DMS153 treated with DMSO at 0.1 percent for 48 hours (cell line): ENCODE results near the gene IGSF21.
A peak's percentile ranks its signal among the peaks of the same experiment; 100 is the strongest.

Experiments
- DNase-seq: peaks from one replicate; lab custom pipeline; 2025; ENCODE audit not compliant: unreplicated experiment; lab: John Stamatoyannopoulos, UW

The IGSF21 gene

DNA sequence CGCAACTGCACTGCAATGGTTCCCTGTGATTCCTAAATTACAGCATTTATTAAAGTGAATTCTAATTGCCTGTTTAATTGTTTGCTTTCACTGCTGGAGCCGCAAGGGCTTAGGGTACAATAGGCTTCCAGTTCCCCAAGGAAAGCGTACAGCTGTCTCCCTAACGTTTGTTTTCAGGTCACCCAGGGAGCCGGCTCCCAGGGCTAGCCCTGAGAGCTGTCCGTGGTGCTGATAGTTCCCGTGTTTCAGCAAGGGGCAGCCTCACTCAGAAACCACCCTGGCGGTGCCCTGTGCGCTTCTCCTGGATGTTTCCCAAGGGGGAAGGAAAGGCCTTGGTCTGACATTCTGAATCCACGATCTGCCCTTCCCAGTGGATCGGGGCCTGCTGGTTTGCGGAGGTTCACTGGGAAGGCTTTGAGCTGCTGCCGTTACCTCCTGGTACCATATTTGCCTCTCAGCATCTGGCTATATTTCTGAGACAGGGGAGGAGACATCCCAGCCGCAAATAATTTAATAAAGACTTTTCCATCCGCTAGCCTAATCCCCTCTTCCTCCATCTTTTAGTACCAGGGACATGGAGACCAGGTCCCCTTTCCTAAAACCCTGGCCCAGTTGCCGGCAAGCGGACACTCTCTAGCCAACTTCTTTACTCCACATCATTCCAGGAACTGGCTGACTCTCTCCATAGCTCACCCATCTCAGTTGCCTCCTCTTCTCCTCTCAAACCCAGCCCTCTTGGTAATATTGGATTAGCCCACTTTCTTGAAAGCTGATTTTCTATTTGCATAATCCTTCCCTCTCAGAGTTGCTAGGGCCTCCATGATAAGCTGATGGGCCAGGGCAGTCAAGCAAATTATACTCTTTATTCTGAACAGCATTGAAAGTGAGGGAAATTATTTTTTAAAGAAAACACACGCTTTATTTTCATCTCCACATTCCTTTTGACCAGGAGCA lies 149.0 kb downstream of the IGSF21 start:
- peak; percentile 76 for DNase-seq

DNA sequence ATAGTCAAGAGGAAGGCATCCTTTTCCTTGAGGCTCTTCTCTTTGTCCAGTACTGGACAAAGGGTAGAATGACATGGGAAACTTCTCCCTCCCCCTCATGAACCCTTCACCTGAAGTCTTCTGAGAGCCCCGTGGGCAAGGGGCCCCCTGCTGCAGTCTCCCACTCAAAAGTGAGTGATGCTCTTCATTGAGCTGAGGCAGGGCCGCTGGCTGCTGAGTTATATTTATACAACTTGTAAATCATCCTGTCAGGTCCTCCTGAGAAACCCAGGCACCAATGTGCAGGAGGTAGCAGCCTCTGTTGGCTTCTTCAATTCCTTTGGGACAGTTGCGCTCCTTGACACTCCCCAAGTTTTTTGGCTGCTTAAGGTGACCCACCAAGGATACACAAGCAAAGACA lies 150.2 kb downstream of the IGSF21 start:
- DNase-seq, result no peak

DNA sequence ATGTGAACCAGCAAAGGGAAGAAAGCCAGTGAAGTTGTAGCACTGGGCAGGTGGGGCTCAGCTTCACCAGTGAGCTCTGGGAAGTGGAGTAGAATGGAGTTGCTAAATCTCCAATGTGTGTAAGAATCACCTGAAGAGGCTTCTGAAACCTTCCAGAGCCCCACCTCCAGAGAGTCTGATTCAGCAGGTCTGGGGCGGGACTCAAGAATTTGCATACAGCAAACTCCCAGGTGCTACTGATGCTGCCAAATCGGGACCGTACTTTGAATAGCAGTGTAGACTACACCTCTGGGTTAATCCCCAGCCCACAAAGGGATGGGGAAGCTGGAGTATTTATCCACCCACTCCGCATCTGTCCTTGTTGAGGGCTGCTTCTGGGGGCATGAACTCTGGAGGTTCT lies 154.3 kb downstream of the IGSF21 start:
- DNase-seq, result no peak

DNA sequence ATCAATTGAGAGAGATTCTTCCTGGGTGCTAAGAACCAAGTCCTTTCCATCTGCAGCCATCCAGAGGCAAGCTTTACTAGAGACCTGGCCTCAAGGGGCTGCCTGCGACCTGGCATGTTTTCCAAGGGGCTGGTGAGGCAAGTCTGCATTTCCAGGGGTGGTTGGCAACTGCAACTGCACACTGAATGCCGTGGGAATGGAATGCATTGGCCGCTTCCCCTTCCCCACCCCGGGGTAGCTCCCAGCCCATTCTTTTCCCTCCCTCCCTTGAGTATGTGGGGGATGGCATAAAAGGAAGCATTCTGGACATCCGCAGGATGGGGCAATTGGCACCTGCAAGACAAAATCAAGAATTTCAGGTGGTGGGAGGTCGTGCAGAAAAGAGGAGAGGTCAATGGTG lies 155.1 kb downstream of the IGSF21 start:
- no peak for DNase-seq

DNA sequence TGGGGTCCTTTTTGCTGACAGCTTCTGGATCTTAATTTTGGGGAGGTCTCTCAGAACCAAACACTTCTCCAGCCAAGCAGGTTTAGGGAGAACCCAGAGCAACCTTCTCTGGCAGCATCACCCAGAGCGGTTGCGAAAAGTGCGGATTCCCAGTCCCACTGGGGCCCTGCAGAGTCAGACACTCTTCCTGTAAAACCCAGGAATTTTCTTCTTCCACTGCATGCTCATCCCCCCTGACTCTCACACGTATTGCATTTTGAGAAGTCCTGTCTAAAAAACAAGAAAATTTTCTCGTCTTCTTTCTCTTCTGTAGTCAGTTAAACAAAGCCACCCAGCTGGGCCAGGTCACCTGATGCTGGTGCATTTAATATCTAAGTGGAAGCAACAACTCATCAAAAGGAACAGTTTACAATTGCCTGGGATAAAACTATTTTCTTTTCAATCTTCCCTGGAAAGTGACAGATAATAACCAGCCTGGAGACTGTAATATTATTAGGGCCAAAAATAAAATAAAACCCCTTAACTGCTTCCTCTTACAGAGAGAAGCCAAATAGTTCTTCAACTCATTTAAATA lies 156.0 kb downstream of the IGSF21 start:
- DNase-seq, result no peak

DNA sequence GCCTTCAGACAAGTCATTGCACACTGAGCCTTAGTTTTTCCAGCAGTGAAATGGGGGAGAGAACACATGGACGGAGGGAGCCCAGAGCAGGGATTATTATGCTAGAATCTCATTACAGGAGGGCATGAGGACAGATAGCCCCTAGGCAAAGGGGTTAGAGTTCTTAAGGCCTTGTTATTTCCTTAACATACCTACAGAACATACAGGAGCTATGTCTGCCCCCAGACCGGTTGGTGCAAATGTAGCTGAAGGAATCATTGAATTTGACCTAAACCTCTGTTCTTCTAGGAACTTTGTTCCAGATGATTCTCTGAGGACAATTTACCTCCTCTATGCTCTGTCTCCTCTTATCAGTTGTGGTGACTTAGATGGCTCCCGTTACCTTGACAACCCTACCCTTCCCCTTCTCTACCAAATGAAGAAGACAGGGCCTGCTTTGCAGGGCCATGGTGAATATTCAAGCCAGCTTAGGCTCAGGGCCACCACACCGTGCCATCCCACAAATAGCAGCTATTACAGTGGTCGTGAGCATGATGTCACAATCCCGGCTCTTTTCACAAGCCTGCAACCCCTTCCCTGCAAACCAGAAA lies 156.9 kb downstream of the IGSF21 start:
- DNase-seq, result no peak

DNA sequence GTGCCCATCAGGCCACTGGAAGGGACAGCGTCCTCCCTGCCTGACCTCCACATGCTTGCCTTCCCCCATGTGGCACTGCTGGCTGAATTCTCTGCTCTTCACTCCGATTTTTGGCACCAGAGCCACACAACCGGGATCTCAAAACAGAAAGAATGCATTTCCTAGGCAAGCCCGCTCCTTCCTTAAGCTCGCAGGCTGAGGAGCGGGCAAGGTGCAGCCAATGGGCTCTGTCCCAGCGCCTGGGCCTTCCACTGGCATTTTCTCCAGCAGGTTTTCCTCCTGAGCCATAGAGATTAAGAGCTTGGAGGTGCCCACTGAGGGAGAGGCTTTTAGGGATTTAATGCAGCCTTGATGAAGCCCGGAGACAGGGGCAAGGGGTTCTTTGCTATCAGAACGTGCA lies 158.0 kb downstream of the IGSF21 start:
- DNase-seq, result no peak

DNA sequence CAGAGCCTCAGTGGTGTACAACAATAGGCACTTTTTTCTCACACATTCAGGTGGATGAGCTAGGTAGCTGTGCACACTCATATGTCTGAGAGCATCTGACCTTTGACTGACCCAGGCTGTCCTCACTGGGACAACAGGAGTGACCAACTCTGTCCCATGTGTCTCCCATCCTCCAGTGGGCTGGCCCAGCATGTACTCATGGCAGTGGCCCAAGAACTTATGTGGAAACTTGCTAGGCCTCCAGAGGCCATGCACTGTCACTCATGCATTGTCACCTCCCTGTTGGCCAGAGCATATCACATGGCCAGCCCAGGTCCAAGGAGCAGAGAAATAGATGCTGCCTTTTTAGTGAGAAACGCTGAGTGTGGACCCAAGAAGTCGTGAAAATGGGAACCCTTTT lies 158.8 kb downstream of the IGSF21 start:
- no peak for DNase-seq

DNA sequence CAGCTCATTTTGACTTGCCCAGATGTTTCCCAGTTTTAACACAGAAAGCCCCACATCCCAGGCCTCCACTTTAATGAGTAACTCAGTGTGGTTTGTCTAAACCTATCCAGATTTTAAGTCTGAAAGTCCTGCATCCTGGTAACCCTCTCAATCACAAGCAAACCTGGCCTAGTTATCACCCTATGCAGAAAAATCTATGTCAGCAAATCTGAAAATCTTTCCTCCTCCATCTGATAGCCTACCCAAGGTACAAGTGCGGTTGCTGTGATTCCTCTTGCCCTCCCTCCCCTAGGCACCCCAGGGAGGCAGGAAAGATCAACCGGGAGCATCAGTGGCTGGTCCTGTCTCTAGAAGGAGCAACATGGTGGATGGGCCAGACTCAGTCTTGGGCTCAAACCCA lies 163.7 kb downstream of the IGSF21 start:
- DNase-seq, result no peak

DNA sequence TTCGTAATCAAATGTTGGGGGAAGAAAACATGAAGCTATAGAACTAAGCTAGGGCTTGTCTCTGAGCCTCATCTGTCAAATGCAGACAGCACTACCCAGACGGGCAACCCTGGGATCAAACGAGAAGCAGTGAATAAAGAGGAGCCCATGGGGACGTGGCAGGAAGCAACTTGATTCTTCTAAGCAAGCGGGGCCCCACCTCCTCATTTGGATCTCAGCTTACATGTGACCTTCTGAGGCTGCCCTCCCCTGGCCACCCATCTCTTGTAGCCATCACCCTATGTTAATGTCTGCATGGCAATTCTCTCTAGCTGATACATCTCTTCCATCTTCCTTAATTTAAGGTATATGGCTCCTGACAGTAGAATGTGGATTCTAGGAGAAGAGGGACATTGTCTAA lies 171.3 kb downstream of the IGSF21 start:
- DNase-seq, result no peak

DNA sequence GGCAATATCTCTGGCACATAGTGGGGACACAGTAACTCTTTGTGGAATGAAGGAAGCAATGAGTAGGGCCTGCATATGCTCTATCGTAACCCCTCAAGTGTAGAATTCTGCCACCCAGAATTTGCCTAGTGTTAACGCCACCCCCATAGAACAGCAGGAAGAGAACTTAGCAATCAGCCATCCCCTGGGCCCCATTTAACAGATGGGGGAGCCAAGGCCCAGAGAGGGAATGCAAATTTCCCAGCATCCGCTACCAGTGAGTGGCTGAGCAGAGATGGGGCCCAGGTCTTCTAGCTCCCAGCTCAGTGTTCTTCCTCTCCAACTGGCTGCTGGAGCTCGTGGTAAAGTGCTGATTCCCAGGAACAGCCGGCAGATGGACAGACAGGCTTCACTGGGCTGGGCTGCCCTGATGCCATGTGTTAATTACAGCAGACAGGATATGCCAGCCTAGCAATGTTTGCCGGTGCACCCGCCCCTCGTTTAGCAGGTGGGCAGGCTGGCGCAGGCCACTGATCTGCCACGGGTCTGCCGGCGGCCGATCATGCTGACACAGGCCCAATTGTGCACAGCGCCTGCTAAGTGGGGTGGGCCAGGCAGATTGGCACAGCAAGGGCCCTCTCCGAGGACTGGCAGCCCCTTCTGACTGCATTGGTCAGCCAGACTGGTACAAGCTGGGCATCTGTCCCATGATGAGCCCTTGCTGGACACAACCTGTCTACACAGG lies 171.9 kb downstream of the IGSF21 start:
- no peak for DNase-seq

DNA sequence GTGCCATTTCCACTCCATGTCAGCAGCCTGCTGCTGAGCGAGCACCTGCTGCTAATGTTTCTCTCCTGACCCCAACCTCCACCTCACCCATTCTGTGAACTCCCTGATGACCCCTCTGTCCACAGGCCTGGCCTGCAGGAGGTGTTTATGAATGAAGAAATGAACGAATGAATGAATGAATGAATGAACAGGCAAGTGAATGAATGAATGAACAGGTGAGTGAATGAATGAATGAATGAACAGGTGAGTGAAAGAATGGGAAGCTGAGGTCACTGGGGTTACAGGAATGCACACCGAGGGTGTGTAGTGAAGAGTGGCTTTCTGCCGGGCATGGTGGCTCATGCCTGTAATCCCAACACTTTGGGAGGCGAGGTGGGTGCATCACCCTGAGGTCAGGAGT lies 173.4 kb downstream of the IGSF21 start:
- DNase-seq, result no peak

DNA sequence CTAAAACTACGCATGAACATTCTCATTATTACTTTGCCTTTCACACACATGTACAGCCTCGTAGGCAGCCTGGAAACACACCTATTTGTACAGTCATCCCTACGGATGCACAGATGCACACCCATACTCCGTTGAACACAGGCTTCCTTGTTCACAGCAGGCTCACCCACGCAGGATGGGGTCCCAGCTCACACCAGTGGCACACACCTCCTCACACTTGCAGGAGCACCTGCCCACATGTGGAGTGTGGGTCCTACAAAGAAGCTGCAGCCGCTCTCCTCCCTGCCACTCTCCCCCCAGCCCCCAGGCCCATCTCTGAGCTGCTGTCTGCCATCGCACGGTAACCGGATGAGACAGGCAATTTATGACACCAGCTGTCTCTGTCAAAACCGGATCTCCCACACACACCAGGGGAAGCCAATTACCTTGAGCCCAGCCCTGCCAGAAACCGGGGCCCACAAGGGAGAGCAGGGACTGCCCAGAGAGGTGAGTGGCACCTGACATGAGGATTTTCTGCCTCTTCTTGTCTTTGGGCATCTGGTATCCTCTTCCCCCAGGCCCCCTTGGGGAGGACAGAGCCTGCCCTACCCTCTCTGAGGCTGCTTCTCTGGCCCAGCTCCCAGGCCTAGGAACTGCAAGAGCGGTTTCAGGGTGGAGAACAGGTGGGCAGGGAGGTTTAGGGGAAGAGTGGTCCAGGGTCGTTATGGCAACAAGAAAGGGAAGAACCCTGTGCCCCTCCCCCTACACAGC lies 175.4 kb downstream of the IGSF21 start:
- DNase-seq, result peak; percentile 64

DNA sequence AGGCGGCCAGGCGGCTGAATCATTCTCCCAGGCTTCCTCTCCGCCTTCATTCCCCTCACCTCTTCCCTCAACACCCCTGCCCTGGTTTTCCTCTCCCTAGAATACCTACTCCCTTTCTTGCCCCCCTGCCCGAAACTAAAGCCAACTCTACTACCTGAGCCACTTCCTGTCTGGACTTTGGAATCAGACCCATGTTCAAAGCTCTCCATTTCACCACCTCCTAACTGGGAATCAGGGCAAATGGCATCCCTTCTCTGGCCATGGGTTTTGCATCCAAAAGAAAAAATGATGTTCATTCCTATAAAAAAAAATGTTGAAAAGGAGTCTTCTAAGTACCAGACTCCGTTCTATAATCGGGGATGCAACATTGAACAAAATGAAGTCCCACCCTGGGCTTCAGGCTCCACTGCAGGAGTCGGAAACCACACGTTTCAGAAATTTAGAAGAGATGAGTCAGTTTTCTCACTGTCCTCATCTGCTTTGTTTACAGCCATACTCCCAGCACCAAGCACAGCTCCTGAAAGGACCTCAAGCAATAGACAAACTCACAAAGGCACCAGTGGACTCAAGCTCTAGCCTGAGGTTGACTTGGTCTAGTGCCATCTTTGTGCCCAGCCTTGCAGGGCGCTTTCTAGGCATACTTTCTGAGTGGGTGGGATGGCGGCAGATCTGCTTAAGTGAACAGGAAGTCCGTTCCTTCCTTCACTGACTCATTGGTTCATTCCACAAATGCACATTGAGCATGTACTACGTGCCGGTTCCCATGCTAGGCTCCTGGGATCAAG lies 176.2 kb downstream of the IGSF21 start:
- no peak for DNase-seq

DNA sequence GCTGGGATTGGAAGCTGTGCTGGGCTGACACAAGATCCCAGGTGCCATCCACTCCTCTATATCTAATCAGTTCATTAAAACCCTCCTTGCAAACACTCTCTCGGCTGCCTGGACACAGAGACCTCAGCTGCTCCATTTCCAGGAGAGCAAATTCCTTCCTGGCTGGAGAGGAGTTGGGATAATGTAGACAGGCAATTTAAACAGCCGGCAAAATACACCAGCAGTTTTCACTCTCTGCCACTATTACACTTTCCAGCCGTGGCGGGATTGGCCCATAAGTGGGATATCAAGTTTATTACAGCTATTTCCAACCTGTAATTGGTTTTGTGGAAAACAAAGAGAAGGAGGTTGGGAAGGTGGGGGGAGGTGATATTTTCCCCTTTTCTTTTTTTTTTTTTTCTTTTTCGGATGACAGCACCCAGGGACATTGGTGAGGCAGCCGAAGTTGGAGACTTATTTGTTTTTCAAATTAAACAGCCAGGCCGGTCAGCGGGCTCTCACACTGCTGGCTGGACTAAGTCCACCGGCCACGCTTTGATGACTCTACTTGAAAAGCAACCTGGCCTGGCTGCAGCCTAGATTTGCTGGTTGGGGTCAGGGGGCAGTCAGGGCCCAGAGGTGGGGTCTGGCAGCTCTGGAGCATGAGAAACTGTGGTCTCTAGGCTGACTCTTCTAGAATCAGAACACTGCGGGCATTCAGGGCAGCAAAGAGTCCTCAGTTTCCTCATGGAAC lies 177.4 kb downstream of the IGSF21 start:
- DNase-seq, result no peak

DNA sequence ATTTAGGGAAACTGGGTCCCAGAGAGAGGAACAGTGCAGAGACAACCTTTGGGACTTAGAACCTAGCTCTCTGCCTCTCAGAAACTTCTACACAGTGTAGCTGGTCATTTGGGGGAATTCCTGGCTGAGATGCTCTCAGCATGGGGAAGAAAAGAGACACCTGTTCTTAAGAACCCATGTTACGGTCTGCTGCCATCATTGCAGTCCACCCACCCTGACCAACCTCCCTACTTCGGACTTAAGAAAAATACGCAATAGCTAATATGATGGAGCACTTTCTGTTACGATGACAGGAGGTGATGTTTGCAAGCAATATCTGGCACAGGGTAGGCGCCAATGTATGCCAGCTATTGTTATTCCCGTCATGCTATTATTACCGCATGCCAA lies 177.9 kb downstream of the IGSF21 start:
- no peak for DNase-seq

DNA sequence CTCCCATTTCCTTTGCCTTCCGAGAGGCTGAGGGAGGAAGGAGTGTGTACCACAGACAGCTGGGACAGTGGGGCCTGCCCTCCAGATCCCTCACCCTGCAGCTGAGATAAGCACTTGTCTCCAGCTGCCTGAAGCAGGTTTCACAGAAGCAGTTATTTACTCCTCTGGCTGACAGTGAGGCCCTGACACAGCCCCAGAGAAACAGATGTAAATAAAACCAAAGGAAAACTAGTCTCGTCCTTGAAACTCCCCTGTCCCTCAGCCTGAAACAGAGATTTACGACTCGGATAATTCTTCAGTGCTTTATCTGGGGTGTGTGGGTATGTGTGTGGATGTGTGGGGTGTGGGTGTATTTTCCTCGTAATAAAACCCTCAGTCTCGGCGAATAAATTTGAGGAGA lies 181.1 kb downstream of the IGSF21 start:
- DNase-seq, result no peak

DNA sequence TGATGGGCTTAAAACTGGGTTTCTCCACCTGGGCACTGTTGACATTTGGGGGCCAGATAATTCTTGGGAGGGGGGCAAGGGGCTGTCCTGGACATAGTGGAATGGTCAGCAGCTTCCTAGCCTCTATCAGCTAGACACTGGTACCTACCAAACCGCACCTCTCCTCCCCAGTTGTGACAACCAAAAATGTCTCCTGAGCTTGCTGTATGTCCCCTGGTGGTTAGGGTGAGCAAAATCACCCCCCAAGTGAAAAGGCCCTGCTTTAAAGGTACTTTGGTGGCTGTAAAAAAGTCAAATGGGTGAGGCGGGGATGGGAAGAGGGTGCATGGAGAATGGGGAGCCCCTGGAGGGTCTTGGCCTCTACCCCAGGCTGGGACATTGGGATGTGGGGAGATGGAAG lies 182.0 kb downstream of the IGSF21 start:
- no peak for DNase-seq

DNA sequence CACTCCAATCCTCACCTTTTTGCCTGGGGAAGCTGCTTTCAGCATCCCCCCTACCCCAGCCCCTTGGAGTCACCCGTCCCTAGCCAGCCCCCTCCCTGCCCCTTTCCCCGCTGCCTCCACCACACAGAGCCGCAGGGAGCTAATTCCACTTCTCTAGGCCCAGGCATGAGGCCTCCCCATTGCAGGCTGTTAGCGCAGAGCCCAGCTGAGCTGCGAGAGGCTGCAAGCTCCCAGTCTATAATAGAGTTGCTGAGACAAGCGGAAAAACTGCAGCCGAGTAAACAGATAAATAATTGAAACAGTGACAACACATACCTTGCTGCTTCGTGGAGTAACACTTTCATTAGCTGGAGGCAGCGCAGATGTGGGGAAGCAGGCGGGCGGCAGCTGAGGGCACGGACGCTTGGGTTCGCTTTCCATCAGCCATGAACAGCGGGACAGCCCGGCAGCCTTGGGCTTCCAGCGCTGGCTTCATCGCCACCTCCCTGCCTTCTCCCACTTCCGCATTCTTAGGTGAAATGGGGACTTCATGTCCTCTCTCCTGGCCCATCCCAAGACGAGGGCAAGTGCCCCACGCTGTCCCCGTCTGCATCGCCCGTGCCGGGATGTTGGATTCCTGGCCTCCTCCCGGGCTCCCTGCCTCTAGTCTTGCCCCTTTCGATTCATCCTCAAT lies 183.3 kb downstream of the IGSF21 start:
- peak; percentile 16 for DNase-seq
